H9 (cell line): ENCODE data around the gene TESK2. TPM values are rescaled to one million over a fixed set of nuclear protein-coding genes. Genes with fewer than 3 reads are reported as not detected.

Source experiments
- DNase-seq: peaks from one replicate; pipeline ENCODE4 v3.0.0-alpha.2; 2017
- H2AFZ ChIP-seq: one replicate; pipeline ENCODE4 v1.6.1; 2013; ENCODE audit warnings: mild to moderate bottlenecking, low read length, control low read depth, moderate library complexity
- H2AK5ac ChIP-seq: 2 replicates; pipeline ENCODE4 v1.6.1; 2013; ENCODE audit warnings: low read length, control low read depth, mixed read lengths; ENCODE audit not compliant: insufficient read length
- H2BK120ac ChIP-seq: one replicate; pipeline ENCODE4 v1.6.1; 2013; ENCODE audit warnings: low read depth, mild to moderate bottlenecking, low read length, control low read depth, inconsistent platforms; ENCODE audit not compliant: poor library complexity, severe bottlenecking
- H2BK12ac ChIP-seq: 2 replicates; pipeline ENCODE4 v1.6.1; 2013; ENCODE audit warnings: low read length, control low read depth, mixed read lengths, low read depth; ENCODE audit not compliant: insufficient read length
- H2BK15ac ChIP-seq: 2 replicates; pipeline ENCODE4 v1.6.1; 2013; ENCODE audit warnings: low read depth, low read length, control low read depth
- H2BK20ac ChIP-seq: one replicate; pipeline ENCODE4 v1.6.1; 2013; ENCODE audit warnings: low read depth, mild to moderate bottlenecking, low read length, control low read depth, inconsistent platforms; ENCODE audit not compliant: poor library complexity, severe bottlenecking
- H2BK5ac ChIP-seq: 2 replicates; pipeline ENCODE4 v1.6.1; 2013; ENCODE audit warnings: low read length, control low read depth, mixed read lengths; ENCODE audit not compliant: insufficient read length
- H3K14ac ChIP-seq: 2 replicates; pipeline ENCODE4 v1.6.1; 2013; ENCODE audit warnings: low read length, control low read depth; ENCODE audit not compliant: insufficient read depth
- H3K18ac ChIP-seq: 2 replicates; pipeline ENCODE4 v1.6.1; 2013; ENCODE audit warnings: low read depth, mild to moderate bottlenecking, mixed read lengths, low read length, control low read depth; ENCODE audit not compliant: insufficient read length
- H3K23ac ChIP-seq: 2 replicates; pipeline ENCODE4 v1.6.1; 2013; ENCODE audit warnings: low read length, control low read depth, mixed read lengths, low read depth; ENCODE audit not compliant: insufficient read length
- H3K23me2 ChIP-seq: 2 replicates; pipeline ENCODE4 v1.6.1; 2013; ENCODE audit warnings: low read depth, mild to moderate bottlenecking, mixed read lengths, low read length, control low read depth; ENCODE audit not compliant: insufficient read length, poor library complexity, severe bottlenecking
- H3K27ac ChIP-seq: 2 replicates; pipeline ENCODE4 v1.5.1; 2013; ENCODE audit warnings: low read length, control low read depth, mixed read lengths, low read depth; ENCODE audit not compliant: insufficient read length
- H3K27me3 ChIP-seq: 2 replicates; pipeline ENCODE4 v1.6.1; 2013; ENCODE audit warnings: low read length, control low read depth, inconsistent platforms; ENCODE audit not compliant: insufficient read depth
- H3K4ac ChIP-seq: 2 replicates; pipeline ENCODE4 v1.6.1; 2013; ENCODE audit warnings: low read depth, mild to moderate bottlenecking, control low read depth, inconsistent platforms, low read length, moderate library complexity
- H3K4me1 ChIP-seq: 2 replicates; pipeline ENCODE4 v1.6.1; 2013; ENCODE audit warnings: low read length, control low read depth, inconsistent platforms; ENCODE audit not compliant: insufficient read depth
- H3K4me2 ChIP-seq: 2 replicates; pipeline ENCODE4 v1.6.1; 2013; ENCODE audit warnings: low read length, control low read depth, mixed read lengths; ENCODE audit not compliant: insufficient read length, insufficient read depth
- H3K56ac ChIP-seq: 2 replicates; pipeline ENCODE4 v1.6.1; 2013; ENCODE audit warnings: low read depth, mild to moderate bottlenecking, mixed read lengths, low read length, control low read depth; ENCODE audit not compliant: insufficient read length
- H3K79me1 ChIP-seq: 2 replicates; pipeline ENCODE4 v1.6.1; 2013; ENCODE audit warnings: low read depth, mild to moderate bottlenecking, moderate library complexity, low read length, control low read depth, inconsistent platforms; ENCODE audit not compliant: insufficient read depth, poor library complexity, severe bottlenecking
- H3K79me2 ChIP-seq: 2 replicates; pipeline ENCODE4 v1.6.1; 2013; ENCODE audit warnings: low read length, control low read depth, inconsistent platforms; ENCODE audit not compliant: insufficient read depth
- H3K9ac ChIP-seq: 2 replicates; pipeline ENCODE4 v1.6.1; 2013; ENCODE audit warnings: low read length, control low read depth, mixed read lengths; ENCODE audit not compliant: insufficient read length; ENCODE audit errors: extremely low read depth
- H3K9me3 ChIP-seq: one replicate; pipeline ENCODE4 v1.6.1; 2013; ENCODE audit warnings: low read depth, low read length, inconsistent platforms; ENCODE audit not compliant: control insufficient read depth
- H3T11ph ChIP-seq: one replicate; pipeline ENCODE4 v1.6.1; 2013; ENCODE audit warnings: mild to moderate bottlenecking, low read length, control low read depth, inconsistent platforms
- H4K20me1 ChIP-seq: one replicate; pipeline ENCODE4 v1.6.1; 2013; ENCODE audit not compliant: control insufficient read depth, insufficient read length, insufficient read depth
- H4K5ac ChIP-seq: 2 replicates; pipeline ENCODE4 v1.6.1; 2013; ENCODE audit warnings: low read depth, mild to moderate bottlenecking, mixed read lengths, low read length, control low read depth; ENCODE audit not compliant: insufficient read length
- H4K8ac ChIP-seq: replicated peaks from 2 replicates; pipeline ENCODE4 v1.6.1; 2013; ENCODE audit warnings: low read length, control low read depth, mixed read lengths, low read depth; ENCODE audit not compliant: insufficient read length
- H4K91ac ChIP-seq: 2 replicates; pipeline ENCODE4 v1.6.1; 2013; ENCODE audit warnings: low read depth, mild to moderate bottlenecking, moderate library complexity, mixed read lengths, low read length, control low read depth; ENCODE audit not compliant: insufficient read length
- H3K27ac Mint-ChIP-seq, 3 experiments: 2 replicates in 2 of 3; 3 replicates in 1 of 3; pipeline ENCODE4 v1.8.0; 2020 to 2021; ENCODE audit warnings: mixed read lengths in 3 of 3, mild to moderate bottlenecking in 1 of 3, moderate library complexity in 1 of 3
- H3K27me3 Mint-ChIP-seq: 2 replicates; pipeline ENCODE4 v1.8.0; 2021; ENCODE audit warnings: low read depth, mild to moderate bottlenecking, moderate library complexity, mixed read lengths
- H3K36me3 Mint-ChIP-seq, 3 experiments: 2 replicates in 2 of 3; 3 replicates in 1 of 3; pipeline ENCODE4 v1.8.0; 2020 to 2021; ENCODE audit warnings: low read depth in 3 of 3, mixed read lengths in 3 of 3; ENCODE audit not compliant: insufficient read depth in 1 of 3
- H3K4me1 Mint-ChIP-seq, 2 experiments: 2 replicates each; pipeline ENCODE4 v1.8.0; 2020; ENCODE audit warnings: mixed read lengths in 2 of 2
- H3K4me3 Mint-ChIP-seq, 2 experiments: 2 replicates in 1 of 2; 3 replicates in 1 of 2; pipeline ENCODE4 v1.8.0; 2020 to 2021; ENCODE audit warnings: mild to moderate bottlenecking in 2 of 2, mixed read lengths in 2 of 2, moderate library complexity in 1 of 2
- H3K9me3 Mint-ChIP-seq, 2 experiments: 2 replicates in 1 of 2; 3 replicates in 1 of 2; pipeline ENCODE4 v1.8.0; 2020; ENCODE audit warnings: mild to moderate bottlenecking in 2 of 2, mixed read lengths in 2 of 2, moderate library complexity in 1 of 2
- WGBS: extraction: QIAGEN DNeasy Blood & Tissue Kit; methylation state at CpG from one replicate; pipeline ENCODE4 v1.1.7; 2013; ENCODE audit warnings: missing lambda C conversion rate, low lambda C conversion rate, mixed read lengths; ENCODE audit not compliant: insufficient read length; ENCODE audit errors: extremely low coverage; 5-methylcytosine and 5-hydroxymethylcytosine counted together
- total RNA-seq: library from RNA; stranded (reverse); gene quantifications from 2 replicates; pipeline ENCODE4 v1.2.1, GENCODE V29; 2021
- TF ChIP-seq, protein P1 (sequence below): fragments of 200-600 bp; sonication (generic); conservative IDR thresholded peaks from 3 replicates; pipeline ENCODE4 v1.8.0; 2021; ENCODE audit warnings: antibody characterized with exemption, mild to moderate bottlenecking

TESK2 gene
- total RNA-seq, 1 experiment from 2014 or later = 7.2 TPM

DNA sequence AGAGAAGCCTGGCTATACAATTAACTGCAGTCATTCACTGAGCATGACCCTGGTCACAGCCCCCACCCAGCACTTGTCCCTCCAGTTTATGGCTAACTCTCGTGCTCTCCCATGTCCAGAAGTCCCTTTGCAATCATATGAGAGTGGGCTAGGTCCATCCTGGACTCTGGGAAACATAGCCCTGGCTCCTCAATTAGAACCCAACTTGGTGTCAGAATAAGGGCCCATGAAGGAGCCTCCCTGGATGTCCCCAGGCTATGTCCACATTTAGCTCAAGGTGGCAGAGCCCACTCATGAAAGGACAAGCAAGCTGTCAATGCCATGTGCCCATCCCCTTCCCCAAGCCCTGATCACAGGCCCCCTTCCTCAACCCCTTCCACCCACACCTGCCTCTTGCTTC lies 191.7 kb downstream of the TESK2 start:
- no peaks in the 10 kb centered on the region; the same call in 1 of the 2 replicates for H3K4me1 ChIP-seq
- no peak overlapping the region for H3T11ph ChIP-seq
- no peaks in the 10 kb centered on the region for H3K9me3 ChIP-seq
- no peak for DNase-seq
- H3K79me2 ChIP-seq = no peaks in the 10 kb centered on the region
- no peak overlapping the region for H3K14ac ChIP-seq
- no peak overlapping the region for H3K23ac ChIP-seq
- no CpG with 5 or more reads among the region's 1 CpG for WGBS
- peaks cover 8% of the 10 kb centered on the region for H3K23me2 ChIP-seq
- H4K20me1 ChIP-seq = no peaks in the 10 kb centered on the region
- no peak overlapping the region for H2BK120ac ChIP-seq
- H2AK5ac ChIP-seq = no peak overlapping the region
- Mint-ChIP-seq H3K27ac (no peak overlapping the region), H3K36me3 (no peaks in the 10 kb centered on the region), H3K4me3 (no peak overlapping the region), H3K27me3 (no peaks in the 10 kb centered on the region), H3K9me3 (no peaks in the 10 kb centered on the region; a peak in 1 of 5 replicates), H3K4me1 (peaks cover 21 to 22% of the 10 kb centered on the region in 2 experiments)
- H2BK20ac ChIP-seq = no peak overlapping the region
- no peak overlapping the region for H3K9ac ChIP-seq
- H4K91ac ChIP-seq = no peak overlapping the region
- no peak overlapping the region for H3K4ac ChIP-seq
- TF ChIP-seq, protein P1, sequence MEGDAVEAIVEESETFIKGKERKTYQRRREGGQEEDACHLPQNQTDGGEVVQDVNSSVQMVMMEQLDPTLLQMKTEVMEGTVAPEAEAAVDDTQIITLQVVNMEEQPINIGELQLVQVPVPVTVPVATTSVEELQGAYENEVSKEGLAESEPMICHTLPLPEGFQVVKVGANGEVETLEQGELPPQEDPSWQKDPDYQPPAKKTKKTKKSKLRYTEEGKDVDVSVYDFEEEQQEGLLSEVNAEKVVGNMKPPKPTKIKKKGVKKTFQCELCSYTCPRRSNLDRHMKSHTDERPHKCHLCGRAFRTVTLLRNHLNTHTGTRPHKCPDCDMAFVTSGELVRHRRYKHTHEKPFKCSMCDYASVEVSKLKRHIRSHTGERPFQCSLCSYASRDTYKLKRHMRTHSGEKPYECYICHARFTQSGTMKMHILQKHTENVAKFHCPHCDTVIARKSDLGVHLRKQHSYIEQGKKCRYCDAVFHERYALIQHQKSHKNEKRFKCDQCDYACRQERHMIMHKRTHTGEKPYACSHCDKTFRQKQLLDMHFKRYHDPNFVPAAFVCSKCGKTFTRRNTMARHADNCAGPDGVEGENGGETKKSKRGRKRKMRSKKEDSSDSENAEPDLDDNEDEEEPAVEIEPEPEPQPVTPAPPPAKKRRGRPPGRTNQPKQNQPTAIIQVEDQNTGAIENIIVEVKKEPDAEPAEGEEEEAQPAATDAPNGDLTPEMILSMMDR = no peak
- H3K27ac ChIP-seq = no peak overlapping the region
- no peaks in the 10 kb centered on the region for H3K79me1 ChIP-seq
- H2AFZ ChIP-seq = no peak overlapping the region
- H3K4me2 ChIP-seq = no peak overlapping the region
- no peak overlapping the region for H3K18ac ChIP-seq
- no peak overlapping the region for H2BK5ac ChIP-seq
- H2BK15ac ChIP-seq = no peak overlapping the region
- no peaks in the 10 kb centered on the region for H3K27me3 ChIP-seq
- no peak overlapping the region for H4K5ac ChIP-seq
- no peak overlapping the region for H2BK12ac ChIP-seq
- no peak overlapping the region for H4K8ac ChIP-seq
- no peak overlapping the region for H3K56ac ChIP-seq
